ENCODE results near the gene CTNNA3.

- TF ChIP-seq CTCF (IDR thresholded peaks at IDR 0.05) (no peak), POLR2A (IDR thresholded peaks at IDR 0.05) (no peak)
Measured at GRCh38 chr10:66917104-66917503, 778.9 kb downstream of the CTNNA3 start.

Data from uterus (tissue), 2 donors.